Measurements from ENCODE around the gene P3H3. TPM values are rescaled to one million over a fixed set of nuclear protein-coding genes. Genes with fewer than 3 reads are reported as not detected.

The P3H3 gene
- total RNA-seq, 1 donor from 2014 or later, result 4.0 TPM

DNA sequence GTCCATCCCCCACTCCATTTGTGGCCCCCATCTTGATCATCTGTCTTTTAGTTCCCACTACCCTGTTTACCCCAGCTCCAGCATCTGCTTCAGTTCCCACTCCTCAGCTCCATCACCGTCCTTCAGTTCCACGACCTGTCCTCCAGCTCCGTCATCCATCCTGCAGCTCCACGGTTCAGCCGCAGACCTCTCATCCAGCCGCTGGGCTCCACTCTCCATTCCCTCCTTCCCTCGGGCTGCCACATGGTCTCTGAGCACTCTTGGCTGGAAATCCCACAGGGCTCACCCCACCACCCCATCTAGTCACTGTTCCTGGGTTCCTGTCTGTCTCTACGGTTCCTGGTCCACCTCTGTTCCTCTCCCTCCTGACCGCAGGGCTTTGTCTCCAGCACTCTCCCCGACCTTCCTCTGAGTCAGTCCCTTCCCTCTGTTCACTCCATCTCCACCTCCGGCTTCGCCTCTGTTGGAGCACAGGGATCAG is 3.3 kb upstream of the P3H3 start:
- peaks cover 43% of the 10 kb centered on the region for H3K27me3 Mint-ChIP-seq (ENCODE audit: insufficient read depth)
- DNase-seq (ENCODE audit: low spot score), result no peak
- H3K9me3 Mint-ChIP-seq, result no peaks in the 10 kb centered on the region

DNA sequence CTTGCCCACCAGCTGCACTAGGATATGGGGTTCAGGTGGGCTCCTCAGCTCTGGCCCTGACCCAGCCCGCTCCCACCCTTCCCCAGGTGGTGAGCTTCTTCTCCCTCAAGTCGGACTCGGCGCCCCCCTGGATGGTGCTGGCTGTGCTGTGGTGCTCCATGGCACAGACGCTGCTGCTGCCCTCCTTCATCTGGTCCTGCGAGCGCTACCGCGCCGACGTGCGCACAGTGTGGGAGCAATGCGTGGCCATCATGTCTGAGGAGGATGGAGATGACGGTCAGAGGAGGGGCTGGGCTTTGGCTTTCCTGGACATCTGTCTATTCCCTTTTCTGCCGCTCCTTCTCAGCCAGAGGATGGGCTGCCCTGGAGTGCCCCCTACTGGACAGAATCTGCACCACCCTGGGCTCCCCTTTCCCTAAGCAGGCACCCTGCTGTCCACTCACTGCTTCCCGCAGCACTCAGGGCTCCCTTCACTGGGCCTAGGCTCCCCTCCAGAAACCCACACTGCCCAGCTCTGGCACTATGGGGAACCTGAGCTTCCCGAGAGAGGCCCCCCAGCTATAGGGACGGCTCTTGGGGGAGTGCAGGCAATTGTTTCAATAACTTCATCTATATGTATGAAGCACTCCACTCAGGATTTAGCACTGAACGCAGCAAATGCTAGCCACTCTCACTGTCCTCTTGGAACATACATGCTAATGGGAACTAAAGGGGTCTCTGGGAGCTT is 2.6 kb upstream of the P3H3 start:
- peak; percentile 72 for DNase-seq (ENCODE audit: low spot score)
- Mint-ChIP-seq H3K4me1 (ENCODE audit: low read depth) (peaks cover 46% of the 10 kb centered on the region), H3K27ac (peak overlapping the region; percentile 59), H3K36me3 (ENCODE audit: low read depth) (peaks cover 5% of the 10 kb centered on the region), H3K9me3 (no peaks in the 10 kb centered on the region), H3K27me3 (ENCODE audit: insufficient read depth) (peaks cover 46% of the 10 kb centered on the region), H3K4me3 (peak overlapping the region; percentile 40)
- intact Hi-C loops (cut with micrococcal nuclease), result loop anchor here (1.0 to 5.0 kb wide), 7 partner anchors 26 to 208 kb away; partner anchors contain the start of genes CDCA3, LAG3, MLF2 and ZNF384

More for the DNA sequence above, 3.3 kb upstream of the P3H3 start:
- peaks cover 48% of the 10 kb centered on the region for H3K4me1 Mint-ChIP-seq (ENCODE audit: low read depth)
- no peak overlapping the region for H3K27ac Mint-ChIP-seq
- no peak overlapping the region for H3K4me3 Mint-ChIP-seq
- intact Hi-C loops (cut with micrococcal nuclease), result loop anchor here (1.0 to 5.0 kb wide), 7 partner anchors 26 to 208 kb away; partner anchors contain the start of genes CDCA3, LAG3, MLF2 and ZNF384
- H3K36me3 Mint-ChIP-seq (ENCODE audit: low read depth), result peaks cover 5% of the 10 kb centered on the region

DNA sequence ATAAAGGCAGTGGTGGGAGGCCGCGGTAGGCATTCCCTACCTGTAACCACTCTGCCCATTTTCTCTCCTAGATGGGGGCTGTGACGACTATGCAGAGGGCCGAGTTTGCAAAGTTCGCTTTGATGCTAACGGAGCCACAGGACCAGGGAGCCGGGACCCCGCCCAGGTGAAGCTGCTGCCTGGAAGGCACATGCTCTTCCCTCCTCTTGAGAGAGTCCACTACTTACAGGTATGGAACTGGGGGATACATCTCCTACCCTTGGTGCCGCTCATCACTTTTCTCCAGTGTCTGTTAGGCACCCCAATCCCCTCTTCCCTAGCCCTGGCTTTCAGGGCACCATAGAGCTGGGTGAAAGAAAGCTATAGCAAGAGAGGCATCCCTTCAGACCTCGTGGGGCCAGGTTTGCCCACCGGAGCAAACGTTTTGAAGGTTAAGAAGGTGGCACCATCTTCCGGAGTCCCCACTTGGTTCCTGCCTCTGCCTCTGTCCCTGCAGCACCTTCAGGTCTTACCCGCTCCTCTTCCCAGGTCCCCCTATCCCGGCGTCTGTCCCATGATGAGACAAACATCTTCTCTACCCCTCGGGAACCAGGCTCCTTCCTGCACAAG is 2.0 kb upstream of the P3H3 start:
- no peak overlapping the region for H3K27ac Mint-ChIP-seq
- peaks cover 49% of the 10 kb centered on the region for H3K27me3 Mint-ChIP-seq (ENCODE audit: insufficient read depth)
- peaks cover 1% of the 10 kb centered on the region for H3K36me3 Mint-ChIP-seq (ENCODE audit: low read depth)
- no peak for DNase-seq (ENCODE audit: low spot score)
- intact Hi-C loops (cut with micrococcal nuclease), result loop anchor here (5.0 kb wide), 1 partner anchor 54 kb away; the partner anchor contains the start of gene LAG3
- peaks cover 39% of the 10 kb centered on the region for H3K4me1 Mint-ChIP-seq (ENCODE audit: low read depth)
- H3K4me3 Mint-ChIP-seq, result peak overlapping the region; percentile 15
- H3K9me3 Mint-ChIP-seq, result no peaks in the 10 kb centered on the region

DNA sequence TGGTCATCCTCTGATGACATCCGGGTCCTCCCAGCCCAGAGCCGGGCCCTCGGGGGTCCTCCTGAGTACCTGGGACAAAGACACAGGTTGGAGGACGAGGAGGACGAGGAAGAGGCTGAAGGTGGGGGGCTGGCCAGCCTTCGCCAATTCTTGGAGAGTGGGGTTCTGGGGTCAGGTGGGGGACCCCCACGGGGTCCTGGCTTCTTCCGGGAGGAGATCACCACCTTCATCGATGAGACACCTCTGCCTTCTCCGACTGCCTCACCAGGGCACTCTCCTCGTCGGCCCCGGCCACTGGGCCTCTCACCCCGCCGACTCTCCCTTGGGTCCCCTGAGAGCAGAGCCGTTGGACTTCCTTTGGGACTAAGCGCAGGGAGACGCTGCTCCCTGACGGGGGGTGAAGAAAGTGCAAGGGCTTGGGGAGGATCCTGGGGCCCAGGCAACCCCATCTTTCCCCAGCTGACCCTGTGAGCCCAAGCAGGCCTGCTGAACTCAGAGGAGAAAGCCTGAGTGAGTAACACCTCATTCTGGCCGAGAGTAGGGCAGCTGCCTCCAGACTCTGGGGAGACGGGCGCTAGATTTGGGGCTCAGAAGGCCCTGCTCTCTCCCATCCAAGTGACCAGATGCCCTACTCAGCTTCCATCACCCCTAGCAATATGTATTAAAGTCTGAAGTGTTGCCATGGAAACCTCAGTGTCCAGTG is 1.3 kb upstream of the P3H3 start:
- peak overlapping the region; percentile 14 for H3K27ac Mint-ChIP-seq
- DNase-seq (ENCODE audit: low spot score), result no peak
- peaks cover 37% of the 10 kb centered on the region for H3K4me1 Mint-ChIP-seq (ENCODE audit: low read depth)
- H3K9me3 Mint-ChIP-seq, result no peaks in the 10 kb centered on the region
- intact Hi-C loops (cut with micrococcal nuclease), result loop anchor here (5.0 kb wide), 1 partner anchor 55 kb away; the partner anchor contains the start of gene LAG3
- peaks cover 52% of the 10 kb centered on the region for H3K27me3 Mint-ChIP-seq (ENCODE audit: insufficient read depth)
- H3K36me3 Mint-ChIP-seq (ENCODE audit: low read depth), result no peaks in the 10 kb centered on the region
- H3K4me3 Mint-ChIP-seq, result peak overlapping the region; percentile 61

DNA sequence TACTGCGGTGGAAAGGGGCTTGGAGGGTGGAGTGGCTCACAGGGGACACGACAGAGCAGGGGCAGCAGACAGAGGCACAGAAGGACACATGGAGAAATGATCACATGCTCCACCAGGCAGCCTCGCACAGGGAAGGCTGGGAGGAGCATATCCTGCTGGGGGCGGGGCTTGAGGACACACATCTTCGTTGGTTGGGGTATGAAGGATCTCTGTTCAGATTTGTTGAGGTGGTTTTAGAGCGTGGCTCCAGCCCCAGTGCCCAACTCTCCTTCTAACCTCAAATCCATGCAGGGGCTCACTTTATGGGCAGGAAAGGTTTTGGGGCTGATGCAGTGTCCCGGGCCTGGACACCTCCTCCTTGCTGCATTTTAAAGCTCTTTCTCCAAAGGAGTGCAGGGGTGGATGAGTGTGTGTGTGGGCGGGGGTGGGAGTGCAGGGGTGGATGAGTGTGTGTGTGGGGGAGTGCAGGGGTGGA is 733 bp upstream of the P3H3 start:
- Mint-ChIP-seq H3K36me3 (ENCODE audit: low read depth) (no peaks in the 10 kb centered on the region), H3K27ac (peak overlapping the region; percentile 14), H3K4me3 (peak overlapping the region; percentile 61), H3K9me3 (no peaks in the 10 kb centered on the region), H3K4me1 (ENCODE audit: low read depth) (peaks cover 37% of the 10 kb centered on the region), H3K27me3 (ENCODE audit: insufficient read depth) (peaks cover 51% of the 10 kb centered on the region)
- intact Hi-C loops (cut with micrococcal nuclease), result loop anchor here (5.0 kb wide), 1 partner anchor 55 kb away; the partner anchor contains the start of gene LAG3
- DNase-seq (ENCODE audit: low spot score), result no peak

DNA sequence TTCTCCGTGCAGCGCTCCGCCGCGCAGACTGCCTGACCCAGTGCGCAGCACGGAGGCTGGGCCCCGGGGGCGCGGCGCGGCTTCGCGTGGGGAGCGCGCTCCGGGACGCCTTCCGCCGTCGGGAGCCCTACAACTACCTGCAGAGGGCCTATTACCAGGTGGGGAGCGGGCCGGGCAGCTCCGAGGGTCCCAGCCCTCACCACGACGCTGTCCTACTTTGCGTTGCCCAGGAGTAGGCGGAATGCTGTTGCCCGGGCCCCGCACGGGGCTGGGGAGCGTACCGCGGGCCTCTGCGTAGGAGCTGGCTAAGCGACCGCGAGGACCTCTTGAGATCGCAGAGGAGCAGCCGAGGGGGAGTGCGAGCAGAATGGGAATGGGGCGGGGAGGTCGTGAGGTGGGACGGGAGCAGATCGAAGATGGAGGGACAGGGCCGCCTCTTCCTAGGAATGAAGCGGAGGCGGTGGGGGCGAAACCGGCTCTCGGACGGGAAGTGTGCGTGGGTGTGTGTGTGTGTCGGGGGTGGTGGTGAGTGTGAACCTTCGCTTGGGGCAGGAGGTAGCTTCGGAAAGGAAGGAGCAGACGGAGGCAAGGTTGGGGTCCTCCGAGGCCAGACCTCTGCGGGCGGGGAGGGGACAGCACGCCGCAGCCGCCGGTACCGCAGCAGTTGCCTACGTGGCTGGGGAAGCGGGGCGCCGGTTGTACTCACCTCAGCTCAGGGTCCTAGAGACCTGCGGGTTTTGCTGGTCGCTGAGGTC is 751 bp downstream of the P3H3 start:
- Mint-ChIP-seq H3K4me1 (ENCODE audit: low read depth) (peaks cover 31% of the 10 kb centered on the region), H3K4me3 (peak overlapping the region; percentile 90), H3K27ac (peak overlapping the region; percentile 78), H3K9me3 (no peaks in the 10 kb centered on the region), H3K36me3 (ENCODE audit: low read depth) (no peaks in the 10 kb centered on the region), H3K27me3 (ENCODE audit: insufficient read depth) (peaks cover 47% of the 10 kb centered on the region)
- DNase-seq (ENCODE audit: low spot score), result no peak
- intact Hi-C loops (cut with micrococcal nuclease), result loop anchor here (5.0 kb wide), 1 partner anchor 57 kb away; the partner anchor contains the start of gene LAG3

DNA sequence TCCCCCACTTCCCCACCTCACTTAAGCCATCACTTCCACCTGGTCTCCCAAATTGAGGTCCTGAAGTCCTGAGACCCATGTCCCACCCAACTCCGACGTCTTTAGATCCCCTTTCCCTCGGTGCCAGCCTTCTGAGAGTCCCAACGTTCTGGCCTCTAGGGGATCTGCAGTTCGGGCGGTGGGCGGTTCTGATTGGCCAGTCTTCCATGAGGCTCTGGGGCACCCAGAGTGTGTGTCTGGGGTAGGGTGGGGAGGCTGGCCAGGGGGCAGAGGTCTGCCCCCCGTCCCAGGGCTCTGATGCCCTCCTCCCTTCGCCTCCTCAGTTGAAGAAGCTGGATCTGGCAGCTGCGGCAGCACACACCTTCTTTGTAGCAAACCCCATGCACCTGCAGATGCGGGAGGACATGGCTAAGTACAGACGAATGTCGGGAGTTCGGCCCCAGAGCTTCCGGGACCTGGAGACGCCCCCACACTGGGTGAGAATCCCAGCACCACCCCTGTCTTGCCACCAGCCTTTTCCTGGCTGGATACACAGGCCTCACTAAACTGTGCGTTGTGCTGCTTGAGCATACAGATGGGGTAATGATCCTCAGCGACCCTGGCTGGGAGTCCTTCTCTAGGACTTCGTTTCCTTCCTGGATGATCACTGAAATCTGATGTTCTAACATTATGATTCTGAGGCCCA is 1.5 kb downstream of the P3H3 start:
- peaks cover 45% of the 10 kb centered on the region for H3K27me3 Mint-ChIP-seq (ENCODE audit: insufficient read depth)
- H3K4me1 Mint-ChIP-seq (ENCODE audit: low read depth), result peaks cover 36% of the 10 kb centered on the region
- H3K9me3 Mint-ChIP-seq, result no peaks in the 10 kb centered on the region
- DNase-seq (ENCODE audit: low spot score), result no peak
- intact Hi-C loops (cut with micrococcal nuclease), result loop anchor here (5.0 kb wide), 1 partner anchor 57 kb away; the partner anchor contains the start of gene LAG3
- H3K27ac Mint-ChIP-seq, result peak overlapping the region; percentile 78
- no peaks in the 10 kb centered on the region for H3K36me3 Mint-ChIP-seq (ENCODE audit: low read depth)
- H3K4me3 Mint-ChIP-seq, result peak overlapping the region; percentile 90

DNA sequence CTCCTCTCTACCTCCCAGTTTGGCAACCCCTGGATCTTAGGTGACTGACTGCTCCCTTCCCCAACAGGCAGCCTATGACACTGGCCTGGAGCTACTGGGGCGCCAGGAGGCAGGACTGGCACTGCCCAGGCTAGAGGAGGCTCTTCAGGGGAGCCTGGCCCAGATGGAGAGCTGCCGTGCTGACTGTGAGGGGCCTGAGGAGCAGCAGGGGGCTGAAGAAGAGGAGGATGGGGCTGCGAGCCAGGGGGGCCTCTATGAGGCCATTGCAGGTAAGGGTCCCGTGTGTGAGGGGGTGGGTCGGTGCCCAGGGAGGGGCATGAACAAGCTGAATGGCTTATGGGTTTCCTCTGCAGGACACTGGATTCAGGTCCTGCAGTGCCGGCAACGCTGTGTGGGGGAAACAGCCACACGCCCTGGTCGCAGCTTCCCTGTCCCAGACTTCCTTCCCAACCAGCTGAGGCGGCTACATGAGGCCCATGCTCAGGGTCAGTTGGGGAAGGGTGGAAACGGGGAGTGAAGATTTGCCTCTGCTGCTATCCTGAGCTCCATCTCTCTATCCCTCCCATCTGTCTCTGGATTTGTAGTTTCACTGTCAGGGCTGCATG is 2.2 kb downstream of the P3H3 start:
- Mint-ChIP-seq H3K4me1 (ENCODE audit: low read depth) (peaks cover 32% of the 10 kb centered on the region), H3K36me3 (ENCODE audit: low read depth) (no peaks in the 10 kb centered on the region), H3K27me3 (ENCODE audit: insufficient read depth) (peaks cover 39% of the 10 kb centered on the region), H3K9me3 (no peaks in the 10 kb centered on the region), H3K27ac (no peak overlapping the region), H3K4me3 (peak overlapping the region; percentile 63)
- no peak for DNase-seq (ENCODE audit: low spot score)
- intact Hi-C loops (cut with micrococcal nuclease), result no loop called here

DNA sequence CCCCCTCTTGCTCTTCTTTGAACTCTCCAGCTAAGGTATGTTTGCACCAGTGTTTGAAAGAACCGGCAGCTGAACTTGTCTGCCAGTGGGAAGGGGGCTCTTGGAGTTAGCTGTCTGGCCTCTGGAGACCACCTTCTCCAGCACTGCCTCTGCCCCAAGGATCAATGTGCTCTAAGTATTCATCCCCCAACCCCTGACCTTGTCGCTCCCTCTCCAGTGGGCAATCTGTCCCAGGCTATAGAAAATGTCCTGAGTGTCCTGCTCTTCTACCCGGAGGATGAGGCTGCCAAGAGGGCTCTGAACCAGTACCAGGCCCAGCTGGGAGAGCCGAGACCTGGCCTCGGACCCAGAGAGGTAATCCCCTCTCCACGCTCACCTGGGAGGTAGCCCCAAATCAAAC is 2.8 kb downstream of the P3H3 start:
- H3K27me3 Mint-ChIP-seq (ENCODE audit: insufficient read depth), result peaks cover 33% of the 10 kb centered on the region
- H3K4me3 Mint-ChIP-seq, result peak overlapping the region; percentile 63
- H3K4me1 Mint-ChIP-seq (ENCODE audit: low read depth), result peaks cover 32% of the 10 kb centered on the region
- H3K9me3 Mint-ChIP-seq, result no peaks in the 10 kb centered on the region
- H3K27ac Mint-ChIP-seq, result no peak overlapping the region
- no peaks in the 10 kb centered on the region for H3K36me3 Mint-ChIP-seq (ENCODE audit: low read depth)
- no peak for DNase-seq (ENCODE audit: low spot score)
- intact Hi-C loops (cut with micrococcal nuclease), result no loop called here

DNA sequence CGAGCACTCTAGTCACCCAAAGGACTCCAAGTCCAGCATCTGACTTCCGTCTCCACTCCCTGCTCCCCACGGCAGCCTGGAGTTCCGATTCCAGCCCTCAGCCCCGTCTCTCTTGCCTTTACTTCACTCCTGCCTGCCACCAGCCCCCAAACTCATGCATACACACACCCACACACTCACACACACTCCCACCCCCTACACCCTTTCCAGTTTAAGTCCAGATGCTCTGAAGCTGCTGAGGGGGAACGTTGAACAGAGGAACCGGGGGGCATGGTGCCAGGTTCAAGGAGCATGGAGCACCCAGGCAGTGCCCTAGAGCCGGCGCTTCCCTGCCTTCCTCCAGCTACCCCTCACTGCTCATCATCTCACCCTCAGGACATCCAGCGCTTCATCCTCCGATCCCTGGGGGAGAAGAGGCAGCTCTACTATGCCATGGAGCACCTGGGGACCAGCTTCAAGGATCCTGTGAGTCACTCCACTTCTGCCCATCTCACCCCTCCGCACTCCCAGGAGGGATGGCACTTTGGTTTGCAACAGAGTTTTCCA is 3.3 kb downstream of the P3H3 start:
- Mint-ChIP-seq H3K36me3 (ENCODE audit: low read depth) (no peaks in the 10 kb centered on the region), H3K9me3 (no peaks in the 10 kb centered on the region), H3K4me1 (ENCODE audit: low read depth) (peaks cover 35% of the 10 kb centered on the region), H3K27me3 (ENCODE audit: insufficient read depth) (peaks cover 30% of the 10 kb centered on the region), H3K27ac (no peak overlapping the region), H3K4me3 (no peak overlapping the region)
- no peak for DNase-seq (ENCODE audit: low spot score)
- intact Hi-C loops (cut with micrococcal nuclease), result no loop called here

DNA sequence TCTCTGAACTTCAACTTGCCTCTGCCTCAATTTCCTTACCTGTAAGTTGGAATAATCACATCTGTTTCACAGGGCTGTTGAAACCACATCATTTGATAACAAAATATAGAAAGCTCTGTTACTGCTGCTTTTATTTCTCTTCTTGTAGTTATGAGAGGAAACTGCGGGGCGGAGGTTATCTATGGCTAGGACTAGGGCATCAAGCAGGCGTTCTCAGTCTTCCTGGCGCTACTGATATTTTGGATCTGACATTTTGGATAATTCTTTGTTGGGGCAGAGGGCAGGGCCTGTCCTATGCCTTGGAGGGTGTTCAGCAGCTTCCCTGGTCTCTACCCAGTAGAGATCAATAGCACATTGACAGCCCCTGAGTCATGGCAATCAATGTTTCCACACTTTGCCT is 3.9 kb downstream of the P3H3 start:
- Mint-ChIP-seq H3K27me3 (ENCODE audit: insufficient read depth) (peaks cover 30% of the 10 kb centered on the region), H3K36me3 (ENCODE audit: low read depth) (no peaks in the 10 kb centered on the region), H3K9me3 (no peaks in the 10 kb centered on the region), H3K27ac (no peak overlapping the region), H3K4me1 (ENCODE audit: low read depth) (peaks cover 34% of the 10 kb centered on the region), H3K4me3 (no peak overlapping the region)
- intact Hi-C loops (cut with micrococcal nuclease), result no loop called here
- DNase-seq (ENCODE audit: low spot score), result no peak
